K562 (cell line): ENCODE data around the gene LGALS7. TPM values are rescaled to one million over a fixed set of nuclear protein-coding genes. Genes with fewer than 3 reads are reported as not detected.

Source experiments
- DPF2 ChIP-seq: fragments of 450-650 bp; IDR thresholded peaks from 2 replicates; pipeline ENCODE4 v1.6.1; 2016
- E2F3 ChIP-seq: fragments of 250-450 bp; sonication (Bioruptor Pico); IDR thresholded peaks from 2 replicates; pipeline ENCODE4 v1.4.0; 2020; ENCODE audit warnings: mild to moderate bottlenecking
- GTF2E2 ChIP-seq: fragments of 200-800 bp; sonication (Bioruptor generic); IDR thresholded peaks from 2 replicates; pipeline ENCODE4 v1.6.1; 2016; ENCODE audit warnings: missing genetic modification characterization, missing compliant biosample characterization
- HNRNPLL ChIP-seq: fragments of 200-400 bp; formaldehyde crosslinking; IDR thresholded peaks from 2 replicates; pipeline ENCODE4 v1.6.1; 2017; ENCODE audit warnings: low read length, low read depth, mild to moderate bottlenecking; ENCODE audit not compliant: poor library complexity, severe bottlenecking
- IFI16 ChIP-seq: fragments of 250-450 bp; sonication (Bioruptor Pico); IDR thresholded peaks from 2 replicates; pipeline ENCODE4 v2.1.2; 2022; ENCODE audit warnings: mild to moderate bottlenecking, inconsistent platforms
- ILF3 ChIP-seq: fragments of 450-650 bp; IDR thresholded peaks from 2 replicates; pipeline ENCODE4 v1.6.1; 2018; ENCODE audit warnings: antibody characterized with exemption, mild to moderate bottlenecking, moderate library complexity, borderline replicate concordance
- KDM2B ChIP-seq: fragments of 250-450 bp; sonication (Bioruptor Pico); IDR thresholded peaks from 2 replicates; pipeline ENCODE4 v1.8.0; 2021; ENCODE audit warnings: mild to moderate bottlenecking, moderate library complexity
- NONO ChIP-seq, 2 experiments: fragments of 200-400 bp in 1 of 2; fragments of 450-650 bp in 1 of 2; formaldehyde crosslinking in 1 of 2; IDR thresholded peaks; 2 replicates each; pipeline ENCODE4 v1.6.1; 2017; ENCODE audit warnings: low read depth in 2 of 2, mild to moderate bottlenecking in 2 of 2, moderate library complexity in 2 of 2, low read length in 1 of 2
- TARDBP ChIP-seq: fragments of 450-650 bp; IDR thresholded peaks from 2 replicates; pipeline ENCODE4 v1.6.1; 2016
- TRIM24 ChIP-seq, 2 experiments: fragments of 450-650 bp; IDR thresholded peaks; 2 replicates each; pipeline ENCODE4 v1.6.1; 2016
- ZNF121 ChIP-seq: sonication (generic); formaldehyde crosslinking; conservative IDR thresholded peaks from 2 replicates; pipeline ENCODE4 v1.8.0; 2022; ENCODE audit warnings: missing genetic modification reagents
- ZNF830 ChIP-seq: fragments of 250-450 bp; sonication (Bioruptor Pico); IDR thresholded peaks from 2 replicates; pipeline ENCODE4 v1.5.0; 2021; ENCODE audit warnings: mild to moderate bottlenecking
- polyA plus RNA-seq, 8 experiments: library from polyadenylated mRNA; depleted of rRNA in 4 of 8; stranded (reverse) in 5 of 8; unstranded in 3 of 8; fragments of >200 nt; fragmentation: Nextera tagmentation in 2 of 8; fragmentation: Illumina TruSeq in 1 of 8; extraction: Ambion mirVana in 2 of 8; extraction: Trizol in 1 of 8; gene quantifications; 2 replicates each; pipeline versions ENCODE4 v1.2.1 to v1.2.3, GENCODE V29; 2011 to 2014; ENCODE audit warnings: inconsistent platforms in 1 of 8, missing spikeins in 1 of 8
- total RNA-seq, 7 experiments: library from RNA; depleted of rRNA in 6 of 7; stranded (reverse); fragments of >200 nt in 6 of 7; fragmentation: Illumina TruSeq in 2 of 7; extraction: Trizol in 2 of 7; gene quantifications; 2 replicates each; pipeline versions ENCODE4 v1.2.1 to v1.2.3, GENCODE V29; 2011 to 2021; ENCODE audit warnings: low replicate concordance in 1 of 7
- TF ChIP-seq, protein P1 (sequence below): fragments of 250-450 bp; sonication (Bioruptor Pico); IDR thresholded peaks from 2 replicates; pipeline ENCODE4 v1.5.0; 2022; ENCODE audit warnings: mild to moderate bottlenecking
- TF ChIP-seq, protein P2 (sequence below): fragments of 250-450 bp; sonication (Bioruptor Pico); IDR thresholded peaks from 2 replicates; pipeline ENCODE4 v1.8.0; 2021; ENCODE audit warnings: borderline replicate concordance, mild to moderate bottlenecking, moderate library complexity; ENCODE audit not compliant: poor library complexity, severe bottlenecking
- TF ChIP-seq, protein P3 (sequence below): sonication (generic); formaldehyde crosslinking; IDR thresholded peaks from 2 replicates; pipeline ENCODE4 v1.5.0; 2020; ENCODE audit warnings: missing genetic modification reagents

LGALS7 gene
- total and polyA plus RNA-seq, 9 of the 15 experiments (the other 6 are each of a cell fraction or from before 2014, with no cell fraction given): not detected

DNA sequence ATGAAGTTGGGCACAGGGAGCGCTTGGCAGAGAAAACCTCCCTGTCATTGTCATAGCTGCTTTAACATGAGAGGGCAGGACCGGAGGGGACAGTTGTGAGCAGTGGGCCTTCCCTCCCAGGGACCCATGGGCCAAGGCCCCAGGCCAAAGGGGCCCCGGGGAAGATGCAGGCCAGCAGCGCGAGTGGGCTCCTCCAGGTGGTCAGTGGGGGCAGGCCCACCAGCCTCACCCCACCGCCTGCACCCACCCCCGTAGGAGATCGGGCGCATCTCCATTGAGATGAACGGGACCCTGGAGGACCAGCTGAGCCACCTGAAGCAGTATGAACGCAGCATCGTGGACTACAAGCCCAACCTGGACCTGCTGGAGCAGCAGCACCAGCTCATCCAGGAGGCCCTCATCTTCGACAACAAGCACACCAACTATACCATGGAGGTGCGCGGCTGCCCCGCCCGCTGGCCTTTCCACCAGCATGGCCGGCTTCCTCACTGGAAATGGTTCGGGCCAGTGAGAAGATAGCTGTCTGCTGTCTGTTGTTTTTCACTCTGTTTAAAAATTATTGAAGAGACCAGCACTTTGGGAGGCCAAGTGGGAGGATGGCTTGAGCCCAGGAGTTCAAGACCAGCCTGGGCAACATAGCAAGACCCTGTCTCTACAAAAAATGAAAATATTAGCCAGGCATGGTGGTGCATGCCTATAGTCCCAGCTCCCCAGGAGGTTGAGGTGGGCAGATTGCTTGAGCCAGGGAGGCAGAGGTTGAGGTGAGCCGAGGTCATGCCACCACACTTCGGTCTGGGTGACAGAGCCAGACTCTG lies 47.6 kb downstream of the LGALS7 start (continued):
- TF ChIP-seq, protein P1, sequence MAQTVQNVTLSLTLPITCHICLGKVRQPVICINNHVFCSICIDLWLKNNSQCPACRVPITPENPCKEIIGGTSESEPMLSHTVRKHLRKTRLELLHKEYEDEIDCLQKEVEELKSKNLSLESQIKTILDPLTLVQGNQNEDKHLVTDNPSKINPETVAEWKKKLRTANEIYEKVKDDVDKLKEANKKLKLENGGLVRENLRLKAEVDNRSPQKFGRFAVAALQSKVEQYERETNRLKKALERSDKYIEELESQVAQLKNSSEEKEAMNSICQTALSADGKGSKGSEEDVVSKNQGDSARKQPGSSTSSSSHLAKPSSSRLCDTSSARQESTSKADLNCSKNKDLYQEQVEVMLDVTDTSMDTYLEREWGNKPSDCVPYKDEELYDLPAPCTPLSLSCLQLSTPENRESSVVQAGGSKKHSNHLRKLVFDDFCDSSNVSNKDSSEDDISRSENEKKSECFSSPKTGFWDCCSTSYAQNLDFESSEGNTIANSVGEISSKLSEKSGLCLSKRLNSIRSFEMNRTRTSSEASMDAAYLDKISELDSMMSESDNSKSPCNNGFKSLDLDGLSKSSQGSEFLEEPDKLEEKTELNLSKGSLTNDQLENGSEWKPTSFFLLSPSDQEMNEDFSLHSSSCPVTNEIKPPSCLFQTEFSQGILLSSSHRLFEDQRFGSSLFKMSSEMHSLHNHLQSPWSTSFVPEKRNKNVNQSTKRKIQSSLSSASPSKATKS (CRISPR knock-in tag): no peak
- TF ChIP-seq DPF2: no peak
- no peak for TF ChIP-seq ILF3
- TF ChIP-seq, protein P2, sequence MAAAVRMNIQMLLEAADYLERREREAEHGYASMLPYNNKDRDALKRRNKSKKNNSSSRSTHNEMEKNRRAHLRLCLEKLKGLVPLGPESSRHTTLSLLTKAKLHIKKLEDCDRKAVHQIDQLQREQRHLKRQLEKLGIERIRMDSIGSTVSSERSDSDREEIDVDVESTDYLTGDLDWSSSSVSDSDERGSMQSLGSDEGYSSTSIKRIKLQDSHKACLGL (CRISPR knock-in tag): no peak
- TF ChIP-seq HNRNPLL: no peak
- TF ChIP-seq E2F3 (CRISPR knock-in tag): no peak
- TF ChIP-seq TRIM24 (IDR thresholded peaks at IDR 0.05): no peak
- no peak for TF ChIP-seq IFI16 (CRISPR knock-in tag)
- no peak for TF ChIP-seq GTF2E2
- TF ChIP-seq ZNF121: peak; percentile 85
- TF ChIP-seq TARDBP: no peak
- TF ChIP-seq, protein P3, sequence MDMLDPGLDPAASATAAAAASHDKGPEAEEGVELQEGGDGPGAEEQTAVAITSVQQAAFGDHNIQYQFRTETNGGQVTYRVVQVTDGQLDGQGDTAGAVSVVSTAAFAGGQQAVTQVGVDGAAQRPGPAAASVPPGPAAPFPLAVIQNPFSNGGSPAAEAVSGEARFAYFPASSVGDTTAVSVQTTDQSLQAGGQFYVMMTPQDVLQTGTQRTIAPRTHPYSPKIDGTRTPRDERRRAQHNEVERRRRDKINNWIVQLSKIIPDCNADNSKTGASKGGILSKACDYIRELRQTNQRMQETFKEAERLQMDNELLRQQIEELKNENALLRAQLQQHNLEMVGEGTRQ (CRISPR knock-in tag): no peak
- TF ChIP-seq KDM2B (CRISPR knock-in tag): no peak
- no peak for TF ChIP-seq NONO (IDR thresholded peaks at IDR 0.05; ENCODE audit: low read depth in 2 of 2, low read length in 1 of 2)
- TF ChIP-seq ZNF830 (CRISPR knock-in tag): no peak
- TF ChIP-seq, all 486 proteins: peak for 3
